Measurements from ENCODE around the gene KAZN. TPM values are rescaled to one million over a fixed set of nuclear protein-coding genes. Genes with fewer than 3 reads are reported as not detected.

Gene KAZN
- total and polyA plus RNA-seq, 2 donors from 2014 or later, result 17.4 to 60.8 TPM

GRCh38 chr1:15058261-15058660 lies 459.8 kb downstream of the KAZN start:
- FAIRE-seq (no peak), DNase-seq (no peak)
- Histone ChIP-seq H3K9me3 (ENCODE audit: control insufficient read depth in 2 of 3, insufficient read depth in 1 of 3, low read length in 3 of 3) (no peaks in the 10 kb centered on the region), H3K4me3 (ENCODE audit: low read length in 3 of 3) (no peak overlapping the region), H3K36me3 (ENCODE audit: control insufficient read depth in 2 of 3, insufficient read depth in 3 of 3, low read length in 3 of 3) (peaks cover 9 to 56% (median 16%) of the 10 kb centered on the region in 3 donors), H3K27ac (ENCODE audit: low read depth in 2 of 2, low read length in 2 of 2) (no peak overlapping the region), H3K4me1 (ENCODE audit: control insufficient read depth in 2 of 3, insufficient read depth in 2 of 3, low read depth in 1 of 3, low read length in 3 of 3) (no peaks in the 10 kb centered on the region), H3K9ac (ENCODE audit: low read length in 3 of 3) (no peak overlapping the region), H3K27me3 (ENCODE audit: control insufficient read depth, insufficient read depth, low read length) (no peaks in the 10 kb centered on the region)
- intact Hi-C loops (cut with DNase I), result no loop called here
- TF ChIP-seq CTCF (IDR thresholded peaks at IDR 0.05; ENCODE audit: borderline replicate concordance, extremely low read depth, insufficient read depth), result no peak

GRCh38 chr1:15060104-15060503 lies 461.6 kb downstream of the KAZN start:
- Histone ChIP-seq H3K9ac (ENCODE audit: low read length in 3 of 3) (no peak overlapping the region), H3K36me3 (ENCODE audit: control insufficient read depth in 2 of 3, insufficient read depth in 3 of 3, low read length in 3 of 3) (peaks cover 9 to 71% (median 21%) of the 10 kb centered on the region in 3 donors), H3K27me3 (ENCODE audit: control insufficient read depth, insufficient read depth, low read length) (no peaks in the 10 kb centered on the region), H3K4me1 (ENCODE audit: control insufficient read depth in 2 of 3, insufficient read depth in 2 of 3, low read depth in 1 of 3, low read length in 3 of 3) (no peaks in the 10 kb centered on the region), H3K9me3 (ENCODE audit: control insufficient read depth in 2 of 3, insufficient read depth in 1 of 3, low read length in 3 of 3) (no peaks in the 10 kb centered on the region), H3K27ac (ENCODE audit: low read depth in 2 of 2, low read length in 2 of 2) (no peak overlapping the region), H3K4me3 (ENCODE audit: low read length in 3 of 3) (no peak overlapping the region)
- DNase-seq (no peak), FAIRE-seq (no peak)
- intact Hi-C loops (cut with DNase I), result no loop called here
- TF ChIP-seq CTCF (IDR thresholded peaks at IDR 0.05; ENCODE audit: borderline replicate concordance, extremely low read depth, insufficient read depth), result no peak

- DNase-seq (no peak), FAIRE-seq (no peak)
These were observed 464.1 kb downstream of the KAZN start for GRCh38 chr1:15062479-15063099.

More at GRCh38 chr1:15062479-15063099, 464.1 kb downstream of the KAZN start:
- peak; percentile 24 for TF ChIP-seq CTCF (IDR thresholded peaks at IDR 0.05; ENCODE audit: borderline replicate concordance, extremely low read depth, insufficient read depth)
- Histone ChIP-seq H3K36me3 (ENCODE audit: control insufficient read depth in 2 of 3, insufficient read depth in 3 of 3, low read length in 3 of 3) (peaks cover 9 to 54% (median 16%) of the 10 kb centered on the region in 3 donors), H3K4me3 (ENCODE audit: low read length in 3 of 3) (no peak overlapping the region), H3K9ac (ENCODE audit: low read length in 3 of 3) (no peak overlapping the region), H3K4me1 (ENCODE audit: control insufficient read depth in 2 of 3, insufficient read depth in 2 of 3, low read depth in 1 of 3, low read length in 3 of 3) (peaks cover 0 to 2% (median 0%) of the 10 kb centered on the region in 3 donors), H3K27me3 (ENCODE audit: control insufficient read depth, insufficient read depth, low read length) (no peaks in the 10 kb centered on the region), H3K27ac (ENCODE audit: low read depth in 2 of 2, low read length in 2 of 2) (no peak overlapping the region), H3K9me3 (ENCODE audit: control insufficient read depth in 2 of 3, insufficient read depth in 1 of 3, low read length in 3 of 3) (no peaks in the 10 kb centered on the region)
- intact Hi-C loops (cut with DNase I), result no loop called here

All from kidney (tissue), 14 donors.